Anterior cingulate cortex (tissue), 58 donors: ENCODE measurements around the gene FADS2.
A peak's percentile ranks its signal among the peaks of the same experiment; 100 is the strongest.
"Not testable (repeated sequence)": the region's sequence is repeated elsewhere in the genome, so short reads cannot be mapped to it uniquely, and the experiment has no call there.

Experiments
- DNase-seq, 58 donors: peaks; one replicate each; lab custom pipeline; 2025; lab: John Stamatoyannopoulos, UW

FADS2 gene

GRCh38 chr11:61864814-61865775, 37.0 kb downstream of the FADS2 start:
- no peak for DNase-seq

DNA sequence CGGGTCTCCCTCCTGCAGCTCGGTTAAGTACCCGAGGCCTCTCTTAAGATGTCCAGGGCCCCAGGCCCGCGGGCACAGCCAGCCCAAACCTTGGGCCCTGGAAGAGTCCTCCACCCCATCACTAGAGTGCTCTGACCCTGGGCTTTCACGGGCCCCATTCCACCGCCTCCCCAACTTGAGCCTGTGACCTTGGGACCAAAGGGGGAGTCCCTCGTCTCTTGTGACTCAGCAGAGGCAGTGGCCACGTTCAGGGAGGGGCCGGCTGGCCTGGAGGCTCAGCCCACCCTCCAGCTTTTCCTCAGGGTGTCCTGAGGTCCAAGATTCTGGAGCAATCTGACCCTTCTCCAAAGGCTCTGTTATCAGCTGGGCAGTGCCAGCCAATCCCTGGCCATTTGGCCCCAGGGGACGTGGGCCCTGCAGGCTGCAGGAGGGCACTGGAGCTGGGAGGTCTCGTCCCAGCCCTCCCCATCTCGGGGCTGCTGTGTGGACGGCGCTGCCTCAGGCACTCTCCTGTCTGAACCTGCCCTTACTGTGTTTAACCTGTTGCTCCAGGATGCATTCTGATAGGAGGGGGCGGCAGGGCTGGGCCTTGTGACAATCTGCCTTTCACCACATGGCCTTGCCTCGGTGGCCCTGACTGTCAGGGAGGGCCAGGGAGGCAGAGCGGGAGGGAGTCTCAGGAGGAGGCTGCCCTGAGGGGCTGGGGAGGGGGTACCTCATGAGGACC, 38.3 kb downstream of the FADS2 start:
- no peak for DNase-seq

GRCh38 chr11:61866958-61867343, 38.9 kb downstream of the FADS2 start:
- no peak for DNase-seq

DNA sequence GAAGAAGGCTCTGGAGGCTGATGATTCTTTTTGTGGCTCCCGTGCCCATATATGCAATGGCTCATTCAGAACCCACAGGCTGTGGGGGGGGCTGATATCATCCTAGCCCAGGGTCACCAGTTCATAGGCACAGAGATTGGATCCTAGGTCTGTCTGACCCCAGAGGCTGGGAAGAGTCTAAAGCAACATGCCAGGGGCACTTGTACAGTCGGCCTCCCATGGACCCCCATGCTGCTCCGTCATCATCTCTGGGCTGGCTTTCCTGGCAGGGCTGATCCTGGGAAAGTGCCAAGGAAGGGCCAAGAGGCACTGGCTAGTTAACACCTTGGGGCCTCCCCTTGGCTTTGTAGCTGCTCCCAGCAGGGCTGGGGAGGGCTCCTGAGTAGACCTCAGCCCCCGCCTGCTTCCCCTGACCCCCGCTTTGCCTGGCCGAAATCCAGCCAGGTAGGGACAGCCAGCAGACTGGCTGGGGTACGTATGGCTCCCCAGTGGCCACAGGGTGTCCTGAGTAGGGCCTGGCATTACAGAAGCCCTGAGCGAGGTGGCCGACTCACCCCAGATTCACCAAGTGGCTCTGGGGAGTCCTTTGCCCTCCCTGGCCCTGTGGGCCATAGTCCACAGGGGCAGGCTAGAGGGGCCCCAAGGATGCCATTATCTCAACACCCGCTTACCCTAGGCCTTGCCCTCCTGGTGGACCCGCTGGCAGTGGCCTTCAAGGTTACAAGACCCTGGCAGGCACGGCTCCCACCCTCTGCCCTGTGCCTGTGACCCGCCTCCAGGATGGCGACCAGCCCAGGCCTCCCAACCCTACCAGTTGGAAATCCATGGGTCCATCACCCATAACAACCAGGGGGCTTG, 40.7 kb downstream of the FADS2 start:
- DNase-seq = peak in 1 of 58 donors; percentile 22

DNA sequence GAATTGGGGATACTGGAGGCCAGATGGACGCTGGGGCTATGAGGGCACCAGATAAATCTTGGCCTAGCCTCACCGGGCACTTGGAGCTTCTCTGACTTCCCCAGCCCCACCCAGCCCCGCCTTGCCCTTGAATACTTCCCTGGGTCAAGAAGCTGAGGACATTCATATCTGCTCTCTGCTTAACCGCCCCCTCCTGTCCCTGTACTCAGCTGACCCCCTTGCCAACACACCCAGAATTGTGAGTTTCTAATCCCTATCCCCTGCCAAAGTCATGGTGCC, 41.3 kb downstream of the FADS2 start:
- no peak for DNase-seq

DNA sequence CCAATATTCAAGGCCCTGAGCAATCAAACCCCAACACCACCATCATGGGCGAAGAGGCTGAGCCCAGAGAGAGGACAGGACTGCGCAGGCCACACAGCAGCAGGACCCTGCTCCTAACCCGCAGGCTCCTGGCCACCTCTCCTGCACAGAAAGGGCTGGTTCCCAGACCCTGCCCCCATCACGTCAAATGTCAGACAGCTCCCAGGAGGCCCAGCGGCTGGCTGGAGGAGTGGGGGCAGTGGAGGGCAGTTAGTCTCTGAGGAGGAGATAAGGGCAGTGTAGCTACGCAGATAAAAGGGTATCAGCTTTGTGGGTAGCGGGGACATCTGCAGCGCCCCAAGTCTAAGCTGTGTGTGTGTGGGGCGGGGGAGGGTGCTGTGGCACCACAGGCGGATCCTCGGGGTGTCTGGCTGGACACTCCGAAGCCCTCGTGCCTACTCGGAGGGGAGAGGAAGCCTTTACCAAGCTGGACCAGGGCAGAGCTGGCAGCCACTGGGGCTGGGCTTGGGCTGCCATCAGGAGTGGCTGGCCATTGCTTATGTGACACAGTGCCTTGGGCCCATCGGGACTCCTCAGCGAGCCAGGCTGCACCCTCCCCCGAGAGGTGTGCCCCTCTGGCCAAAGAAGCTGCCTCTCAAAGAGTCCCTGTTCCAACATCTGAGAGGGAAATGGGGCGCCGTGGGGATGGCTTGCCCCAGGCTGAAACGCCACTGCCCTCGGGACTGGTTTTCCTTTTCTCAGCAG, 41.8 kb downstream of the FADS2 start:
- DNase-seq = no peak

- DNase-seq = no peak
Observed at GRCh38 chr11:61870541-61871031, 42.5 kb downstream of the FADS2 start.

- peak in 56 of 58 donors; percentile 19 to 89 (median 68) for DNase-seq
Observed at GRCh38 chr11:61871158-61871597, 43.1 kb downstream of the FADS2 start.

- no peak for DNase-seq
Observed at GRCh38 chr11:61872935-61873565, 45.0 kb downstream of the FADS2 start.

DNA sequence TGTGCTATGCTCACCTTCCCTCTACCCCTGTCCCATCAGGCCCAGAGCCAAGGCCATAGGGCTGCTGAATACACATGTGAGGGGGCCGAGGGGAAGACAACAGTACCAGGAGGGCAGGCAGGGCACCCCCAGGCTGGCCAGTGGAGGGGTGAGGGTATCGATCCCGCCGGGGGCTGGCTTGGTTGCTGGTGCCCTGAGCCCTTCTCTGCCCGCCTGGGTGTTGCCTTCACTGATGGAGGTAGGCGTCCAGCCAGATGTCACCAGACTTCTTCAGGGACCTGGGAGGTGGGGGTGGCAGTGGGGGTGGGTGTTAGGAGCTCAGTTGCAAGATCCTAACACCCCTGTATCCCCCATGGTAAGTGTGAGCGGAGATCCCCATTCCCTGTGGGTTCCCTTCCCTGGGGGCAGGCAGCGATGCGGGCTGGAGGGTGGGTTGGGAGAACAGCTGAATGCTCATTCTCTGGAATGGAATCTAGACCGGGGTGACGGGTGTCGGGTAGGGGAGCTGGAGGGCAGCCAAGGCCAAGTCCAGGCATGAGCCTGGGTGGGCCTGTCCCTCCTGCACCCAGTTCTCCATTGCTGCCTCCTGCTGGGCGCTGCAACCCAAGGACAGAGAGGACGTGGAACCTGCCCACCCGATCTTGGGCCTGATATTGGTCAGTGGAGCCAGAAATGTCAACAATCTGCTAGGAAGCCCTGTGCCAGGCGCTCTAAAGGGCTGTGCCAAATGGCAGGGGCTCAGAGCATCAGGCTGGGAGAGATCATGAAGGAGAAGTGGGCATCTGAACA, 45.7 kb downstream of the FADS2 start:
- no peak for DNase-seq

DNA sequence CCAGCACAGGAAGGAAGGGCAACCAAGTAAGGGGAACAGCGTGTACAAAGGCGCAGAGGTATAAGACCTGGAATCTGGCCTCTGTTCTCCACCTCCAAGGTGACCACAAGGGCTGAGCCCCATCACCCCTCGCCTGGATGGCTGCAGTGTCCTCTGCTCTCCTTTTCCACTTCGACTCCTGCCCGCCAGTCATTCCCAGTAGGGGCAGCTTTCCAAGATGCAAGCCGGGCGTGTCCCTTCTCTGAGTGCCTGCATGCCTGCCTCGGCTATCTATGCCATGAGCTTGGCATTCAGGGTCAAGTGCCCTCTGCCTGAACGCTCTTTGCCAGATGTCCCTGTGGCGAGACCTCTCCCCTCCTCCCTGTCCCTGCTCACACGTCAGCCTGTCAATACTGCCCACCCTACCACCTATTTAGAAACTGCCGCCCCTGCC, 46.3 kb downstream of the FADS2 start:
- no peak for DNase-seq

- DNase-seq = no peak
Observed at GRCh38 chr11:61874853-61875252, 46.8 kb downstream of the FADS2 start.

- no peak for DNase-seq
Observed at GRCh38 chr11:61875698-61876097, 47.6 kb downstream of the FADS2 start.

GRCh38 chr11:61879152-61879551, 51.1 kb downstream of the FADS2 start:
- no peak for DNase-seq

DNA sequence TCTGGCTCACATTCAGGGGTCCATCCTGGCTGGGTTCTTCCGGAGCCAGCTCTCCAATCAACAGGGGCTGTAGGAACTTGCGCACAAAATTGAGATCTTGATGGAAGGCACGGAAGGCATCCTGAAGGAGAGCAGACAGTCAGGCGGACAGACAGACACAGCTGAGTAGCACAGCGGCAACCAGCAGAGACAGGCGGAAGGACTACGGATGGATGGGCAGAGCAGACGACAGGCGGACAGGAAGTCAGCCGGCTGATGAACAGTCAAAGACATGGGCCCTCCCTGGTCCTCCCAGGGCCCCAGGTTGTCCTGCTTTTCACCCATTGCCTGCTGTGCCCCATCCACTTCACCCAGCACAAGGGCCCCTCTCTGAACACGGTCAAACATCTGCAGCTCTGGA, 51.9 kb downstream of the FADS2 start:
- DNase-seq = no peak

GRCh38 chr11:61880454-61880853, 52.4 kb downstream of the FADS2 start:
- no peak for DNase-seq

- no peak for DNase-seq
Observed at GRCh38 chr11:61881397-61881796, 53.3 kb downstream of the FADS2 start.

DNA sequence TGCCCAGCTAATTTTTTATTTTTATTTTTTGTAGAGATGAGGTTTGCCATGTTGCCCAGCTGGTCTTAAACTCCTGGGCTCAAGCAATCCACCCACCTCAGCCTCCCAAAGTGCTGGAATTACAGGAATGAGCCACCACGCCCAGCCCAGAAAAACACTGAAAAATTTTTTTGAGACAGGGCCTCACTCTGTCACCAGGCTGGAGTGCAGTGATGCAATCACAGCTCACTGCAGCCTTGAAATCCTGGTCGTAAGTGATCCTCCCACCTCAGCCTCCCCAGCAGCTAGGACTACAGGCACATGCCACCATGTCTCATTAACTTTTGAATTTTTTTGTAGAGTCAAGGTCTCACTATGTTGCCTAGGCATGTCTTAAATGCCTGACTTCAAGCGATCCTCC, 54.2 kb downstream of the FADS2 start:
- DNase-seq = not testable (repeated sequence)

DNA sequence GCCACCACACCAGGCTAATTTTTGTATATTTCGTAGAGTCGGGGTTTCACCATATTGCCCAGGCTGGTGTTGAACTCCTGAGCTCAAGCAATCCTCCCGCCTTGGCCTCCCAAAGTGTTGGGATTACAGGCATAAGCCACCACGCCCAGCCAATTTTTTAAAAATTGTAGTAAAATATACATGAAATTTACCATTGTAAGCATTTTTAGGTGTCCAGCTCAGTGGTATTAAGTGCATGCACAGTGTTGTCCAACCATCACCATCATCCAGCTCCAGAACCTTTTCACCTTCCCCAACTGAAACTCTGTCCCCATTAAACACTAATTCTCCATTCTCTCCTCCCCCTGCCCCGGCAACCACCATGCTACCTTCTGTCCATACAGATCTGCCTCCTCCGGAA, 54.8 kb downstream of the FADS2 start:
- DNase-seq = no peak
